G401 (cell line): ENCODE measurements around the gene LARP1. TPM values are rescaled to one million over a fixed set of nuclear protein-coding genes. Genes with fewer than 3 reads are reported as not detected.

ENCODE experiments used
- DNase-seq: peaks from one replicate; pipeline ENCODE4 v3.0.0-alpha.2; 2015; ENCODE audit warnings: low spot score
- in situ Hi-C: cut with HindIII; loops from 2 replicates; pipeline ENCODE4 v1.10.0; 2016; ENCODE audit warnings: low sequenced_read_pairs, mixed read lengths
- total RNA-seq: library from RNA; depleted of rRNA; stranded (reverse); fragments of >200 nt; shearing (Covaris generic); gene quantifications from 2 replicates; pipeline ENCODE4 v1.2.3, GENCODE V29; 2014

Gene LARP1
- total RNA-seq, 1 experiment from 2014 or later: 25.3 TPM

DNA sequence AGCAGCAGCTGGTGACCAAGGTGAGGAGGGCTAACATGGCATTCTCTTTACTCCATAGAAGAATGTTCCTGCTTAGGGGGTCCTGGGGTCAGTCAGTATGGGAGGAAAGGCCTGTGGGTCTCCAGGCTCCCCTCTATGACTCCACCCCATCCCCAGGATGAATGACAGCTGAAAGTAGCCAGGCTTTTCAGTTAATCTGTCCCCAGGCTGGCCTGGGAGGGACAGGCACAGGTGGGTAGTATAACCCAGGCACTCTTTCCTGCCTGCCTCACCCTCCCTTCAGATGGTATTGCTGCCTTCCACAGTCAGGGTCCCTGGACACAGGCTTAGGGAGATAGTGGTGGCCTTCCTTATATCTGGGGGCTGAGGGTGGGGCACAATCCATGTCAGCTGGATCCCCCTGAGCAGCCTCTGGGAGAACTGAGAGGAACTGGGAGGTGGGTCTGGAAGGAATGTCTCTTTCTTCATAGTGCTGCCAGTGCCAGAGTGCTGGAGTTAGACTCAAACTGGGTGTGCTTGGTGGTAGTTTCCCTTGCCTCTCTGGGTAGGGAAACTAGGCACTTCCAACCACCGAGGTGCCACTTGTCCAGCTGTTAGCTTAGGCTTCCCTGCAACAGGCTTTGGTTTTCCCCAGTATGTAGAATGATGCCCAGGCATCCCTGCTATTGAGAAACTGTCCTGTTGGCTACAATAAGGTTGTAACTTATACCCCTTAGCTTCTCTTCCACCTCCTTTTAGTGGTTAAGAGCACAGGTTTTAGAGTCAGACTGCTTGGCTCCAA, 27.8 kb downstream of the LARP1 start:
- in situ Hi-C loops: no loop called here
- no peak for DNase-seq

GRCh38 chr5:154783774-154784460, 28.7 kb downstream of the LARP1 start:
- in situ Hi-C loops: no loop called here
- no peak for DNase-seq

DNA sequence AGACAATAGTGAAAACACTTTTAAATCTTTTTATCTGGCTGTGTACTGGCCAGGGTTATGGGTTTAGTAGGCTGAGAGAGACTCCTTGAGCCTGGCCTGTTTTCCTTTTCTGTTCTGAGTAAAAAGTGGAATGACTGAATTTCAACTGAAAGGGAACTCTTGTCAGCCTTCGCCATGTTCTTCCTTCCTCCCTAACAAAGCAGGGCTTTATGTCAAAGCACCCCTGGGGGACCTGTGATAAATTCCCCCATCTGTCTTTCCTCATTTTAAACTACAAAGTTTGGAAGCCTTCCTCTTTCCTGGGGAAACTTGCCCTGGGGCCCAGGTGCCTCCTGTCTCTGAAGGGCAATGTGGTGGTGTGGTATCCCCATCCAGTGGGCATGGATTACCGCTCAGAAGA, 29.7 kb downstream of the LARP1 start:
- in situ Hi-C loops: no loop called here

GRCh38 chr5:154786414-154786813, 31.2 kb downstream of the LARP1 start:
- in situ Hi-C loops: no loop called here

More for the DNA sequence above, 29.7 kb downstream of the LARP1 start:
- no peak for DNase-seq

GRCh38 chr5:154788212-154788611, 33.0 kb downstream of the LARP1 start:
- DNase-seq: no peak
- in situ Hi-C loops: no loop called here

More at GRCh38 chr5:154786414-154786813, 31.2 kb downstream of the LARP1 start:
- DNase-seq: no peak

- in situ Hi-C loops: no loop called here
- DNase-seq: no peak
Measured at GRCh38 chr5:154791535-154791934, 36.4 kb downstream of the LARP1 start.

DNA sequence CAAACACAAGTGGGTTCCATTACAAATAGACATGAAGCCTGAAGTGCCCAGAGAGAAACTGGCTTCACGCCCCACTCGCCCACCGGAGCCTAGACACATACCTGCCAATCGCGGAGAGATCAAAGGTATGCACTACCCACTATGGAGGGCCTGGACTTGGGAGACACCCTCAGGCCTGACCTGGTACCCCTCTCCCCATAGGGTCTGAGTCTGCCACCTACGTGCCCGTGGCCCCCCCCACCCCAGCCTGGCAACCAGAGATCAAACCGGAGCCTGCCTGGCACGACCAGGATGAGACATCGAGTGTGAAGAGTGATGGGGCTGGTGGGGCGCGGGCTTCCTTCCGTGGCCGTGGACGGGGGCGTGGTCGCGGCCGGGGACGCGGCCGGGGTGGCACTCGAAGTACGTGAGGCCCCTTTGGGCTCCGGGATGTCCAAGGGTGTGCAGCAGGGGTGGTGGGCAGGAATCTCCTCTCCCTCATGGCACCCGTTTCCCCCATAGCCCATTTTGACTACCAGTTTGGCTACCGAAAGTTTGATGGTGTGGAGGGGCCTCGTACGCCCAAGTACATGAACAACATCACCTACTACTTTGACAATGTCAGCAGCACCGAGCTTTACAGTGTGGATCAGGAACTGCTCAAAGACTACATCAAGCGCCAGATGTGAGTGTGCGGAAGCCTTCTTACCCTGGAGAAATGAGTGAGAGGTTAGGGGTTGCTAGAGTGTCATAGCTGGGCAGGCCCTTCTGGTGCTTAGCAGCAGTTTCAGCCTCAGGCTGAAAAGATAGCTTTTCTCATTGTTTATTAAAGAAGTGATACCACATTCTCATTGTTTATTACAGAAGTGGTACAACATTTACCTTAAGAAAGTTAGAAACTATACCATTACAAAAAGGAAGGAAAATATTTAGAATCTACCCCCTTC, 38.7 kb downstream of the LARP1 start:
- in situ Hi-C loops: no loop called here
- no peak for DNase-seq

- DNase-seq: no peak
- in situ Hi-C loops: no loop called here
Measured at GRCh38 chr5:154794525-154795234, 39.5 kb downstream of the LARP1 start.

DNA sequence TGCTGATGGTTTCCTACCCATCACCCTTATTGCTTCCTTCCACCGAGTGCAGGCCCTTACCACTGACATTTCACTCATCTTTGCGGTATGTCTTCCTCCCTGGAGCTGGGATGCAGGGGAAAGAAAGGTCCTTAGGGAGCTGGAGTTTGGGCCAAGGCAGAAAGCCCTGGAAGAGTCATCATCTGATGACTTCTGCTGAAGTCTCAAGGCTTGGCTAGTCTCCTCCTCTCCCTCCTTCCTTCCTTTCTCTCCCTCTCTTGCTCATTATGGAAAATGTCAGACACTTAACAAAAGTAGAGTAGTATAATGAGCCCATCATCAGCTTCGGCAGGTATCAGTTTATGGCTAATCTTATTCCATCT, 40.0 kb downstream of the LARP1 start:
- in situ Hi-C loops: no loop called here
- no peak for DNase-seq

DNA sequence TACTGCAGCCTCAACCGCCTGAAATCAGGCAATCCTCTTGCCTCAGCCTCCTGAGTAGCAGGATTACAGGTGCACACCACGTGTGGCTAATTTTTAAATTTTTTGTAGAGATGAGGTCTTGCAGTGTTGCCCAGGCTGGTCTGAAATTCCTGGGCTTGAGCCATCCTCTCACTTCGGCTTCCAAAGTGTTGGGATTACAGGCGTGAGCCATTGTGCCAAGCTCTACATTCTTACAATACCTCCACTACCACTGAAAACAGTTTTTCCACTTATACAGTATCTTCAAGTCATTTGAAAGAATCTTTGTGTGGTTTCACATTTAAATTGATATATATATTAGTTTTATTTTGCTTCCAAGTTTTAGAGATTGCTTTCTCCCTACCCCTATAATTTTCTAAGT, 42.6 kb downstream of the LARP1 start:
- in situ Hi-C loops: no loop called here
- DNase-seq: no peak

DNA sequence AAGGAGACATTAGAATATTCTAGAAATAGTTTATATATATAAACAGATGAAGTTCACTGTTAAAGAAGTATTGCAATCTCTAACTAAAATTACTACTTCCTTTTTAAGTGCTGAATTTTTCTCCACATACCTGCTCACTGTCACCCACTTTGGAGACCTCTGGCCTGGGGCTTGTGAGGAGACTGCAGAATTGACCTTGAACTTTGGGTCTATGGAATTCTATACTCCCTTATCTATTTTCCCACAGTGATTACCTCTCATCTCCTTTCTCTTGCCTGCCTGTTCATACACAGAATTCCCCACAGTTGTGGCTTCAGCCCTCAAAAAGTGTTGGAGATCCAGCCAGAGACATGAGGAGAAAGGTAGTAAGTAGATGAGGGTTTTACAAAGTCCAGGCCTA, 45.4 kb downstream of the LARP1 start:
- no peak for DNase-seq
- in situ Hi-C loops: no loop called here

DNA sequence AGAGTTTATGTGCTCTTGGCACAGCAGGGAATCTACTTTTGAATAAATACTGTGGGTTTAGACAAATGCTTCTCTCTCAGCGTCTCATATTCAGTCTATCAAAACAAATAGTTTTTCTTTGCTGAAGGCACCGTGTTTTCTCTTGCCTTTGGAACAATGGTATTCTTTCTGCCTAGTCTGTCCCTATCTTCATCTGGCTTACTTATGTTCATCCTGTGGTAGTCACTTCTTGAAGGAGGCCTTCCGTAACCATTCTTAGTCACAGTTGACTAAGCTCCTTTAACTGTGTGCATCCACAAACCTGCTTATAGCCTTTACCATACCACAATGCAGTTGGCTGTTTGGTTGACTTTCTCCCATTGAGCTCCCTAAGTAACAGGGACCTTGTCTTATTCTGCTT, 45.9 kb downstream of the LARP1 start:
- in situ Hi-C loops: no loop called here

DNA sequence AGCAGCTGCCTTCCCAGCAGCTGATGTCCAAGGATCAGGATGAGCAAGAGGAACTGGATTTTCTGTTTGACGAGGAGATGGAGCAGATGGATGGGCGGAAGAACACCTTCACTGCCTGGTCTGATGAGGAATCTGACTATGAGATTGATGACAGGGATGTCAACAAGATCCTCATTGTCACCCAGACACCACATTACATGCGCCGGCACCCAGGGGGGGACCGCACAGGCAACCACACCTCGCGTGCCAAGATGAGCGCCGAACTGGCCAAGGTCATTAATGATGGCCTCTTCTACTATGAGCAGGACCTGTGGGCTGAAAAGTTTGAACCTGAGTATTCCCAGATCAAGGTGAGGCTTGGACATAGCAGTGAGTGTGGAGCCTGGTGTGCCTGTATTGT, 46.9 kb downstream of the LARP1 start:
- in situ Hi-C loops: no loop called here
- DNase-seq: no peak

More for the DNA sequence above, 45.9 kb downstream of the LARP1 start:
- no peak for DNase-seq

- in situ Hi-C loops: no loop called here
- no peak for DNase-seq
Measured at GRCh38 chr5:154806176-154806575, 51.0 kb downstream of the LARP1 start.

DNA sequence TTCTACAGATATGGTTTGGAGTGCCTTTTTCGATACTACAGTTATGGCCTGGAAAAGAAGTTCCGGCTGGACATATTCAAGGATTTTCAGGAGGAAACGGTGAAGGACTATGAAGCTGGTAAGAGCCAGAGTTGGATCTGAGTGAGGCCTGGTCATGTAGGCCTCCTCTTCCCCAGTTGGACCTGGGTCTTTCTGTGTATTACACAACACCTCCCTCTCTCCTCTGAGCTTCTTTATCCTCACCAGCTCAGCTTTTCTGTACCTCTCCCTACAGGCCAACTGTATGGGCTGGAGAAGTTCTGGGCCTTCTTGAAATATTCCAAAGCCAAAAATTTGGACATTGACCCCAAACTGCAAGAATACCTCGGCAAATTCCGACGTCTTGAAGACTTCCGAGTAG, 56.1 kb downstream of the LARP1 start:
- in situ Hi-C loops: no loop called here
- no peak for DNase-seq

DNA sequence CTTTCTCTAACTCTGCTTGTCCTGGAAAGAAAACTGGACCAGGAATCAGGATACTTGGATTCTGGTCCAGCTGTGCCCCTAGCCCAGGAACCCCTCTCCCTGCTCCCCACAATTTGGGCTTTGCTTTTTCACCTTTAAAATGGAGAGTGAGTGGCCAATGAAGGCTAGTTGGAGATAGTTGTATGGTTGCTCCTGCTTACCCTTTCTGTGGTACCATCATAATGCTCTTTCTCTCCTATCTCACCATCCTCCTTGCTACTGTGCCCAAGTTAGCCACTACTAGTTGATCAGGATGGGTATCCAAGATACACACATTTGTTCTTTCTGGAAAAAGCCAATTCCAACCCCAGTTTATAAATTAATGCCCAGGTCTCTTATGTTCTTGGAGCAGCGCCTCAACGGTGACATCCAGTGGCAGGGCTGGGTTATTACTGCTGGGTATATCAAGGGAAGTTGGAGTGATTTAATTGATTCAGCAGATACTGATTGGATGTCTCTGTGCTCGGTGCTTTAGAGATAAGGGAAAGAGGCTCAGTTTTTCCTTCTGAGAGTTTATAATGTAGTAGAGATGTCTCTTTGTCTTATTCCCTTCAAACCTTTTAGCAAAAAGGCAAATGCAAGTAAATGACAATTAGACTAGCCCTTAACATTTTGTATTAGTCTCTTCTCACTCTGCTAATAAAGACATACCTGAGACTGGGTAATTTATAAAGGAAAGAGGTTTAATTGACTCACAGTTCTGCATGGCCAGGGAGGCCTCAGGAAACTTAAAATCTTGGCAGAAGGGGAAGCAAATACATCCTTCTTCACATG, 56.7 kb downstream of the LARP1 start:
- DNase-seq: peak; percentile 56
- in situ Hi-C loops: no loop called here

DNA sequence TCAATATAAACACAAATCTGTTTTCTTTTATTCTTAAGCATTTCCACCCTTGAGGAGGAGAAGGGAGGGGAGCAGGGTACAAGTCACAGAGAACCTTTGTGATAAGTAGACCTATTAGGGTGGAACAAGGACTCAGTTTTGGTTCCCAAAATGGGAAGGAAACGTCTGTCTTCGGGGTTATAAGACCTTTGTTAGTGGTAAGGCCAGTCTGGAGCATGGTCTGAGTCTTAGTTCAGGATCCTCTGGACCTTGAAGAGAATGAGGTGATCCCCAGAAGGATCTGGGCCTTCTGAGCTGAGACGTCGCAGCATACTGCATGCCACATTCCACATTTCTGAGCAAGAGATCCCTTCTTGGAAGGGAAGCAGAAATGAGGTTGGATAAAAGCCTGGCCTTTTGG, 58.0 kb downstream of the LARP1 start:
- no peak for DNase-seq
- in situ Hi-C loops: no loop called here

GRCh38 chr5:154813736-154814135, 58.6 kb downstream of the LARP1 start:
- DNase-seq: no peak
- in situ Hi-C loops: no loop called here
